Neural progenitor cell (in vitro differentiated cells): ENCODE results near the gene NPB. TPM values are rescaled to one million over a fixed set of nuclear protein-coding genes. Genes with fewer than 3 reads are reported as not detected.

Experiments
- DNase-seq: peaks from one replicate; pipeline ENCODE4 v3.0.0-alpha.2; 2016; ENCODE audit warnings: low spot score
- H2AFZ ChIP-seq: fragments of 200-600 bp; sonication (generic); replicated peaks from 2 replicates; pipeline ENCODE4 v1.6.1; 2016; ENCODE audit warnings: antibody characterized with exemption
- H3F3A ChIP-seq: fragments of 200-600 bp; sonication (generic); 2 replicates; pipeline ENCODE4 v1.6.1; 2016; ENCODE audit warnings: antibody characterized with exemption, low read depth
- H3K27ac ChIP-seq: fragments of 200-600 bp; sonication (generic); 2 replicates; pipeline ENCODE4 v1.5.1; 2016; ENCODE audit warnings: mild to moderate bottlenecking
- H3K27me3 ChIP-seq: fragments of 200-600 bp; sonication (generic); 2 replicates; pipeline ENCODE4 v1.6.1; 2016; ENCODE audit warnings: mild to moderate bottlenecking, moderate library complexity
- H3K36me3 ChIP-seq: fragments of 200-600 bp; sonication (generic); 2 replicates; pipeline ENCODE4 v1.5.1; 2016
- H3K4me1 ChIP-seq: fragments of 200-600 bp; sonication (generic); 2 replicates; pipeline ENCODE4 v1.6.1; 2016; ENCODE audit warnings: mixed run types
- H3K4me2 ChIP-seq: fragments of 200-600 bp; sonication (generic); 2 replicates; pipeline ENCODE4 v1.6.1; 2016
- H3K4me3 ChIP-seq: fragments of 200-600 bp; sonication (generic); 2 replicates; pipeline ENCODE4 v1.5.1; 2016
- H3K79me2 ChIP-seq: fragments of 200-600 bp; sonication (generic); 2 replicates; pipeline ENCODE4 v1.6.1; 2016; ENCODE audit warnings: low read depth
- H3K9ac ChIP-seq: fragments of 200-600 bp; sonication (generic); 2 replicates; pipeline ENCODE4 v1.6.1; 2016
- H3K9me3 ChIP-seq: fragments of 200-600 bp; sonication (generic); 2 replicates; pipeline ENCODE4 v1.5.1; 2016; ENCODE audit warnings: low read depth
- H4K20me1 ChIP-seq: fragments of 200-600 bp; sonication (generic); 2 replicates; pipeline ENCODE4 v1.6.1; 2016; ENCODE audit warnings: low read depth
- H3K27ac Mint-ChIP-seq: 3 replicates; pipeline ENCODE4 v1.8.0; 2021; ENCODE audit warnings: mixed read lengths
- H3K27me3 Mint-ChIP-seq: 2 replicates; pipeline ENCODE4 v1.8.0; 2022; ENCODE audit warnings: low read depth, mild to moderate bottlenecking, inconsistent platforms, moderate library complexity, mixed read lengths; ENCODE audit not compliant: insufficient read depth
- H3K36me3 Mint-ChIP-seq: 3 replicates; pipeline ENCODE4 v1.8.0; 2021; ENCODE audit warnings: mixed read lengths
- H3K4me1 Mint-ChIP-seq: 3 replicates; pipeline ENCODE4 v1.8.0; 2021; ENCODE audit warnings: mixed read lengths
- H3K4me3 Mint-ChIP-seq: 3 replicates; pipeline ENCODE4 v1.8.0; 2021; ENCODE audit warnings: mild to moderate bottlenecking, moderate library complexity, mixed read lengths
- H3K9me3 Mint-ChIP-seq: 3 replicates; pipeline ENCODE4 v1.8.0; 2020; ENCODE audit warnings: mixed read lengths
- CTCF ChIP-seq: fragments of 200-600 bp; sonication (generic); IDR thresholded peaks from 2 replicates; pipeline ENCODE4 v1.5.1; 2017; ENCODE audit warnings: antibody characterized with exemption, mild to moderate bottlenecking
- EZH2 ChIP-seq: fragments of 200-600 bp; sonication (generic); IDR thresholded peaks from 2 replicates; pipeline ENCODE4 v1.6.1; 2017; ENCODE audit warnings: antibody characterized with exemption, mild to moderate bottlenecking, moderate library complexity
- EZH2phosphoT487 ChIP-seq: fragments of 200-600 bp; sonication (generic); IDR thresholded peaks from 2 replicates; pipeline ENCODE4 v1.6.1; 2017; ENCODE audit warnings: antibody characterized with exemption
- total RNA-seq: library from RNA; depleted of rRNA; stranded (reverse); fragments of >200 nt; gene quantifications from 2 replicates; pipeline ENCODE4 v1.2.3, GENCODE V29; 2015; ENCODE audit warnings: low replicate concordance

The NPB gene
- total RNA-seq, 1 donor from 2014 or later = not detected

DNA sequence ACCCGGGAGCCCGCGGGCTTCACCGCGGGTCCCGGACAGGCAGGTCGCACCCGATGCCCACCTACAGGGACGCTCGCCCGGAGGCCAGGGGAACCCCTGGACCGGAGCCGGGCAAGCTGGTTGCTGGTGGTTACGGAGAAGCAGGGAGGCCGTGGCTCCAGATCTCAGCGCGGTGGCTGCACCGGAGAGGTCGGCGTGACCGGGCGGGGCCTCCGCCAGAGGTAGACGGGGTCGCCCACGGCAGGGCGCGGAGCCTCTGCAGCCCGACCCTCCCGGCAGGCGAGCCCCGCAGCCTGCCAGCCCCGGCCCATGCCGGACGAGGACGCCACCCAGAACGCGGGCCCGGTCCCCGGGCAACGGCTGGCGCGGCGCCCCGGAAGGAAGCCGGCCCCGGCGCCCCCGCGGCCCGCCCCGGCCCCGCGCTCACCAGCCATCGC lies 8.8 kb downstream of the NPB start:
- peaks cover 3% of the 10 kb centered on the region for H3K27me3 Mint-ChIP-seq
- H3K4me1 Mint-ChIP-seq = peaks cover 9% of the 10 kb centered on the region
- peak overlapping the region; percentile 36 for H2AFZ ChIP-seq
- peak overlapping the region; percentile 48 for H3K9ac ChIP-seq
- DNase-seq = peak; percentile 51
- peak overlapping the region; percentile 87 for H3K4me3 ChIP-seq
- H3K4me2 ChIP-seq = peak overlapping the region; percentile 95
- H3K36me3 Mint-ChIP-seq = peaks cover 10% of the 10 kb centered on the region
- no peak overlapping the region for H3K27ac Mint-ChIP-seq
- no peak overlapping the region for H3K27ac ChIP-seq
- no peaks in the 10 kb centered on the region for H3K79me2 ChIP-seq
- peaks cover 34% of the 10 kb centered on the region for H4K20me1 ChIP-seq
- peaks cover 17% of the 10 kb centered on the region for H3K27me3 ChIP-seq
- no peaks in the 10 kb centered on the region for H3K36me3 ChIP-seq
- H3F3A ChIP-seq = peaks cover 27% of the 10 kb centered on the region
- peak overlapping the region; percentile 93 for H3K4me3 Mint-ChIP-seq
- H3K9me3 ChIP-seq = no peaks in the 10 kb centered on the region
- no peak for TF ChIP-seq EZH2
- no peak for TF ChIP-seq CTCF
- no peak for TF ChIP-seq EZH2phosphoT487
- peaks cover 6% of the 10 kb centered on the region for H3K4me1 ChIP-seq
- no peaks in the 10 kb centered on the region for H3K9me3 Mint-ChIP-seq

DNA sequence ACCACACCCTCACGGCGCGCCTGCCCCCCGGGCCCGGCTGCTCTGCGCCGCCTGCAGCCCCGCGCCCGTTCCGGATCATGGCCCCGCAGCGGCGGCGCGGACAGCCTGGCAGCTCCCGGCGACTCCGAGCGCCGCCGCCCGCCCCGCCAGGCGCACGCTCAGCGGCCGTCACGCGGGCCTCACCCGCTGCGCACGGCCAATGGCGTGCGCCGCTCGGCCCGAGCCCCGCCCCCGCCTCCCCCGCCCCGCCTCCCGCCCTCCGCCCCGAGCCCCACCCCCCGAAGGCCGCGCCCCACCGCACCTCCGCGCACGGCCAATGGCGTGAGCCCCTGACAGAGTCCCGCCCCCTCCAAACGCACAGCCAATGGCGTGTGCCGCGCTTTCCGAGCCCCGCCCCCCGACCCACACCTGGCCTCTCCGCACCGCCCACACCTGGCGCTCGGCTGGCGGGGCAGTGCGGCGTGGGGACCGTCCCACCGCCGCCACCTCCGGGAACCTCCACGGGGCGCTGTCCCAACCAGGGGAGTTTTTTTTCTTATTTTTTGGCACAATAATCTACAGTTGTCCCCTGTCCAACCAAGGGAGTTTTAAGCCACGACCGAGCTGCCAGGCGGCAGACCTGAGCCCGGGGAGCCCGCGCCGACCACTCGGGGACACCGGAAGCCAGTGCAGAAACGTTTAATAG lies 9.4 kb downstream of the NPB start, which contains the start of gene PCYT2:
Gene PCYT2 (minus strand): TSS at position 123 of the 685 bp plus-strand sequence. CDS start 44 bp downstream, at position 79.
- Histone ChIP-seq H3K27me3 (peaks cover 17% of the 10 kb centered on the region), H3K27ac (no peak within 1 kb of the TSS), H3K79me2 (peaks cover 2% of the 10 kb centered on the region), H3F3A (peaks cover 27% of the 10 kb centered on the region), H3K4me2 (peak within 1 kb of the TSS; percentile 95), H3K4me1 (peaks cover 6% of the 10 kb centered on the region), H3K36me3 (no peaks in the 10 kb centered on the region), H3K9ac (peak within 1 kb of the TSS; percentile 48), H3K4me3 (peak within 1 kb of the TSS; percentile 87), H2AFZ (peak within 1 kb of the TSS; percentile 36), H4K20me1 (peaks cover 38% of the 10 kb centered on the region), H3K9me3 (no peaks in the 10 kb centered on the region)
- peak within 1 kb of the TSS; percentile 93 for H3K4me3 Mint-ChIP-seq
- no peaks in the 10 kb centered on the region for H3K9me3 Mint-ChIP-seq
- peak; percentile 97 for DNase-seq
- no peak for TF ChIP-seq EZH2
- peak; percentile 26 for TF ChIP-seq CTCF
- no peak for TF ChIP-seq EZH2phosphoT487
- H3K27ac Mint-ChIP-seq = no peak within 1 kb of the TSS
- peaks cover 11% of the 10 kb centered on the region for H3K36me3 Mint-ChIP-seq
- peaks cover 9% of the 10 kb centered on the region for H3K4me1 Mint-ChIP-seq
- peaks cover 3% of the 10 kb centered on the region for H3K27me3 Mint-ChIP-seq

DNA sequence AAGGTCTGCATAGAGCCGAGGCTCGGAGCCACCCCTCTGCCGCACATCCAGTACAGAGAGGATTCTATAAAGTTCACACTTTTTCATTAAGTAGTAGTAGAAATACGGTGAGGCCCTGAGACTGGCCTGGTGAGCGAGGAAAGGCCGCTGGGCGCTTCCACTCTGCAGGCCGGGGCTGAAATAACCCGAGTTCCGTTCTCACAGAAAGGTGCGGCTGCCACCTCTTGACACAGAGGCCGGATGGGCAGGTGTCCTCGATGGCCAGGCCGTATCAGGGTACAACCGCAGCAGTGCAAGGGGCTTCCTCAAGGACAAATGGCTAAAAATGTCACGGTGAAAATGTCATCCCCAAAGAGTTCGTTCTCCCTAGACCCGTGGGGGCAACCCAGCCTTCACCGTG lies 9.9 kb downstream of the NPB start:
- no peak overlapping the region for H3K27ac Mint-ChIP-seq
- no peaks in the 10 kb centered on the region for H3K9me3 Mint-ChIP-seq
- Histone ChIP-seq H3K9me3 (no peaks in the 10 kb centered on the region), H3K79me2 (peaks cover 8% of the 10 kb centered on the region), H3K36me3 (no peaks in the 10 kb centered on the region), H4K20me1 (peaks cover 43% of the 10 kb centered on the region), H3K27ac (no peak overlapping the region), H3K9ac (no peak overlapping the region), H2AFZ (no peak overlapping the region), H3F3A (peaks cover 31% of the 10 kb centered on the region), H3K4me3 (peak overlapping the region; percentile 31), H3K4me1 (peaks cover 9% of the 10 kb centered on the region), H3K27me3 (peaks cover 17% of the 10 kb centered on the region), H3K4me2 (peak overlapping the region; percentile 79)
- peak overlapping the region; percentile 78 for H3K4me3 Mint-ChIP-seq
- H3K36me3 Mint-ChIP-seq = peaks cover 11% of the 10 kb centered on the region
- H3K4me1 Mint-ChIP-seq = peaks cover 13% of the 10 kb centered on the region
- H3K27me3 Mint-ChIP-seq = peaks cover 3% of the 10 kb centered on the region
- no peak for DNase-seq
- TF ChIP-seq EZH2 (no peak), EZH2phosphoT487 (no peak), CTCF (no peak)
